Stimulated activated CD4-positive, alpha-beta T cell treated with anti-CD3 and anti-CD28 coated beads, TNF-alpha, amount 100 ng/mL, for 4 hours (primary cell): ENCODE results near the gene COX4I2.
A peak's percentile ranks its signal among the peaks of the same experiment; 100 is the strongest.
"Not testable (repeated sequence)": the region's sequence is repeated elsewhere in the genome, so short reads cannot be mapped to it uniquely, and the experiment has no call there.

Source experiments
- DNase-seq, 3 experiments: peaks; one replicate each; pipeline ENCODE4 v3.0.0-alpha.2; 2020; ENCODE audit warnings: low read depth in 3 of 3

Gene COX4I2

DNA sequence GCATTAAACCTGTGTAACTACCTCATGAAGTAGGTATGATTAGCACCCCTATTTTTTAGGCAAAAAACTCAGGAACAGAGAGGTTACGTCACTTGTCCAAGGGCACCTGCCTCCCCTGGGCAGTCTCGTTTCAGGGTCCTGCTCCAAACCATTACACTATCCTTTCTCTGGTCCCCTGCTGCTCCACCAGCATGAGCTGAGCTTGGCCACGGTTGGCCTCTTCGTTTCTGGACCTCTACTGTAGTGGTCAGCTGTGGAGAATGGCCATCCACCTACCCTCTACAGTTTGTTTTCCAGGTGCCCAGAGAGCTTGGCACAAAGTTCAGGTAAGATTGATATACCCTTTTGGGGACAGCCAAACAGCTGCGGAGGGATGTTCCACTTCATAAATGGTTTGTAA lies 16.8 kb downstream of the COX4I2 start:
- DNase-seq: no peak

DNA sequence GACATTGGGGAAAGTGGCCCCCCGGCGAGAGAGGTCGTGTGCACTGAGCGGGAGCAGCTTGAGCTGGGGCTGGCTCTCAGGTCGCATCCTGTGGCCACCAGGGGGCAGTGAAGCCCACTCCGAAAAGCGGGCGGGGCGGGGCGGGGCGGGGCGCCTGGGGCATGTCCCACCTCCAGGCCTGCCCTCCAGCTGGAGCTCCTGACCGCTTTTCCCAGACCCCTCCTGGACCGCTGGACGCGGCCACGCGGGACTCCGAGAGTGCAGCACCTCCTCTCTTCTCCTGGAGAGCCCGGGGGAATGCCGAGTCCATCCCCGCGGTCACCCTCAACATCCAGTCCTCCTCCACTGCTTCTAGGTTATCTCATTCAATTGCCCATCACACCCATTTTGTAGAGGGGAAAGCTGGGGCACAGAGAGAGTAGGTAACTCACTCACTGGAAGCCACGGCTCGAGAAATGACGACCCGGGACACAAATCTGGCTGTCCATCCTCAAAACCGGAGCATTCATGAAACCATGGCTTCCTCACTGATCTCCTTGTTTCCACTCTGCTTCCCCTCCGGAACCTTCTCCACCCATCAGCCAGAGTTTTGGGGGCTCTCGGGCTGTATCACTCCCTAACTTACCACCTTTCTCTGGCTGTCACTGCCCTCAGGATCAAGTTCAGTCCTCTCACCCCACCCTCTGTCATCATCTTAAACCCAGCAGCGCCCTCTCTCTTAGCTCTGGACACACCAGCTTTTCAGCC lies 24.1 kb downstream of the COX4I2 start:
- peak; percentile 57 to 71 (median 67) for DNase-seq

DNA sequence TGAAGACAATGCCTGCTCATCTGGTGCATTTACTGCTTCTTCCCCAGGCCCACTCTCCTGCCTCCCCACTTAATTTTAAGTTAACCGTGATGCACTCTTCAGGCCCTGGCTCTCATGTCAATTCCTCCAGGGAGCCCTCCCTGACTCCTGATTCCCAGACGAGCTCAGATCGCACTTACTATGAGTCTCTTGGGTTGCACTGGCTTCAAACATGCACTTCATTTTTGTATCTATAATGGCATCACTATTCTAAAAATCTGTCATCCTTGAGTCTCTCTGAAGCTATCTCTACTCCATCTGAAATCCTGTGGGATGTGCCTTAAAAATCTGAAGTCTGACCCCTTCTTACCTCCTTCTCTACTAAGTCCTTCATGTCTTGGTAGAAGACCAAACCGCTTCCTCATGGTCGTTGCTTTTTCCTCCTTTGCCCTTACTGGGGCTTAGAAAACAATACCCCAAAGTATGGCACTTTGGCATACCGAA lies 24.7 kb downstream of the COX4I2 start:
- DNase-seq: no peak

DNA sequence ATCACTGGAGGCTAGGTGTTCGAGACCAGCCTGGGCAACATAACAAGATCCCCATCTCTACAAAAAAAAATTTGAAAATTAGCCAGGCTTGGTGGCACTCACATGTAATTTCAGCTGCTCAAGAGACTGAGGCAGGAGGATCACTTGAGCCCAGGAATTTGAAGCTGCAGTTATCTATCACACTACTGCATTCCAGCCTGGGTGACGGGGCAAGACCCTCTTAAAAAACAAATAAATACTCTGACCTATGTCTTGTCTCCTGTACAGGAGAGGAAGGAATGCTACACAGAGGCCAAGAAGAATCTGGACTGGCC lies 25.8 kb downstream of the COX4I2 start:
- no peak for DNase-seq

DNA sequence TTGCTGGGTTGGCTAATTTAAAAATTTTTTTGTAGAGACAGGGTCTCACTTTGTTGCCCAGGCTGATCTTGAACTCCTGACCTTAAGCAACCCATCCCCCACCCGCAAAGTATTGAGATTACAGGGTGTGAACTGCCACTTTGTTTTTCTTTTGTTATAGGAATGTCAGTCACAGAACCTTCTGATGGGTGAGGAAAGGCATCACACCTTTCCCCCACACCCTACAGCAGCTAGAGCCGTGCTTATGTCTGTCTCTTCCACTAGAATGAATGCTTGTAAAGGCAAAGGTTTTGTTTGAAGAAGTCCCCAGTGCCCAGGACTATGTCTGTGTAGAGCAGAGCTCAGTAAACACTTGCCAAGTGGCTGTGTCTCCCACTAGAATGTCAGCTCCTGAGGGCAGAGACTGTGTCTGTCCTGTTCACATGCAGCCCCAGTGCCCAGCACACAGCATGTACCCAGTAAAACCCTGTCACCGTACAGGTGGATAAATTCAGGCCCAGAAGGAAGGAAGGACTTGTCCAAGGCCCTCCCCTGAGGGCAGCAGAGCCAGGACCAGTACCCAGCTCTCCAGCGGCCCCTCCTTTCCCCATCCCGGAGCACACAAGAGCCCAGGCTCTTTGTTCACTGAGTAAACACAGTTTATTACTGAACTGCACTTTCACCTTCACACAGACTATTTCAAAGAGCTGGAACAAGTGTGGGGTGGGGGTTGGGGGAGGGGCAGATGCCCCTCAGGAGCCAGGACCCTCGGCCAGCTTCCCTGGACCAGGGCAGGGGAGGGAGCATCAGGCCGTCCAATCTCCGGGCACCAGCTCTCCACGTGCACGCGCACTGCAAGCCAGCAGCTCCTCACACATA lies 26.4 kb downstream of the COX4I2 start:
- no peak for DNase-seq

DNA sequence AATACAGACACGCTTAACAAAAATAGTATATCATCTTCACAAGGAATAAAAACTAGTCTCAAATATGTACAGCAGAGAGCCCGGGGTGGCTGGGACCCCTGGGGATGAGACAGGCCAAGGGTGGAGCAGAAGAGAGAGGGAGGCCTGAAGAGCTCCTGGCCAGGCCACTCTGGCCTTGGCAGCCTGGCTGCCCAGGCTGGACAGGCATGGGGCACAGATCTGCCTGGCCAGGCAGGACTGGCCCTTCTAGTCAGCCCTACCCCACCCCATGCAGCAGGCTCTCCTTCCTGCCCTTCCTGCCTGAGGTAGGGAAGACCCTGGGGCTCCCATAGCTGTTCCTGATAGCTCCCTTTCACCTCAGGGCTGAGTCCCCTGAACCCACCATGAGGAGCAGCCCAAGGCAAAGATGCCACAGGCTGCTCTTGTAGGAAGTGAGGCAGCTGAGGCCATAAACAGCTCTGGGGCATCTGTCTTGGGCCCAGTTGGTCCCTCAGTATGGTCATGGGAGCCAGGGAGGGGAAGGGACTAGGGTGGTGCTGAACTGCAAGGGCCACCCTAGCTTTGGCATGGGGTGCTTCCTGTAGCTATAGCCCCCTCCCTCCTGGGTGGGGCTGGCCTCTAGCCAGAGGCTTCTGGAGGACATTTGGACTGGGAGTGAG lies 27.1 kb downstream of the COX4I2 start:
- DNase-seq: no peak

DNA sequence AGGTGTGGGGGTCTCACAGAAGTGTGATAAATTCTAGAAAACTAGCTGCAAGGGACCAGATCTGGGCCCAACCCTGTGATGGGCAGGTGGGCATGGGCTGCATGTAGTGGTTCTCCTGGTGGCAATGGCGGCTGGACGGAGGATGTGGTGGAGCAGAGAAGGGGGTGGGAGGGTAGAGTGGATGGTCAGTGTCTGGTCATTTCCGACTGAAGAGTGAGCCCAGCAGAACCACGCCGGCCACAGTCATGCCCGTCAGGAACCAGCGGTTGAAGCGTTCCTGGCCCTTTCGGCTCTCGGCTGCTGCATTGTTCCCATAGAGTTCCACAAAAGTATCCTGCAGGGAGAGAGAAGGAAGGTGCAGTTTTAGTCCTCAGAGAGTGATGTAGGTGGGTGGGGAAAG lies 28.0 kb downstream of the COX4I2 start:
- no peak for DNase-seq

DNA sequence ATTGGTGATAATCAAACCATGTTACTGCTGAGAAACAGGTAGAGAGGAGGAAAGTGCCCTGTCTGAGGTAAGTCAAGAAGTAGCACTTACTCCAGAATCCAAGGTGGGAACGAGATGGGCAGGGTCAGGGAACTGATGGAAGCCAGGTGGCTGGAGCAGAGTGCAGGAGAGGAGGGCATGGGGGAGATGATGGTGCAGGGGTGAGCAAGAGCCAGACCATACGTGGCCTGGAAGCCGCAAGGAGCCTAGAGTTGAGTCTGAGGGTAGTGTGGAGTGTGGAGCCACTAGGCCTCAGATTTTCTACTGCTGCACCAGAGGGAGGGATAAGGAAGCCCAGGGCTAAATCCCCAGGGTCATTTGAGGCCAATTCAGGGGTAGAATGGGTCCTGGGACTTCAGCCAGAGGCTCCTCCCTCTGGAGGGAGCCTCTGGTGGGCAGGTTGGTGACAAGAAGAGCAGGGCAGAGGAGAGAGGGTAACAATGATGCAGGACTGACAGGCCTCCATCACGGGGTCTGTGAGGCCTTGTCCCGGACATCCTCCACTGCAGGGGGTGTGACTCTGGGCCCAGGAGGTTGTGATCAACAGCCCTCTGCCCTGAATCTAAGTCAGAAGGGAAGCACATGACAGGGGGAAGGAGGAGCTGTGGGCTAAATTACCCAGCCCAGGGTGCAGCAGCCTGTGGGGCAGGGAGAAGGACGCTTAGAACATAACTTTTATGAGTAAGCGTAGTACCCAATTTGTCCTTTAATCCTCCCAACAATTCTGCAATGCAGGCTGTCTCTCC lies 28.7 kb downstream of the COX4I2 start:
- no peak for DNase-seq

DNA sequence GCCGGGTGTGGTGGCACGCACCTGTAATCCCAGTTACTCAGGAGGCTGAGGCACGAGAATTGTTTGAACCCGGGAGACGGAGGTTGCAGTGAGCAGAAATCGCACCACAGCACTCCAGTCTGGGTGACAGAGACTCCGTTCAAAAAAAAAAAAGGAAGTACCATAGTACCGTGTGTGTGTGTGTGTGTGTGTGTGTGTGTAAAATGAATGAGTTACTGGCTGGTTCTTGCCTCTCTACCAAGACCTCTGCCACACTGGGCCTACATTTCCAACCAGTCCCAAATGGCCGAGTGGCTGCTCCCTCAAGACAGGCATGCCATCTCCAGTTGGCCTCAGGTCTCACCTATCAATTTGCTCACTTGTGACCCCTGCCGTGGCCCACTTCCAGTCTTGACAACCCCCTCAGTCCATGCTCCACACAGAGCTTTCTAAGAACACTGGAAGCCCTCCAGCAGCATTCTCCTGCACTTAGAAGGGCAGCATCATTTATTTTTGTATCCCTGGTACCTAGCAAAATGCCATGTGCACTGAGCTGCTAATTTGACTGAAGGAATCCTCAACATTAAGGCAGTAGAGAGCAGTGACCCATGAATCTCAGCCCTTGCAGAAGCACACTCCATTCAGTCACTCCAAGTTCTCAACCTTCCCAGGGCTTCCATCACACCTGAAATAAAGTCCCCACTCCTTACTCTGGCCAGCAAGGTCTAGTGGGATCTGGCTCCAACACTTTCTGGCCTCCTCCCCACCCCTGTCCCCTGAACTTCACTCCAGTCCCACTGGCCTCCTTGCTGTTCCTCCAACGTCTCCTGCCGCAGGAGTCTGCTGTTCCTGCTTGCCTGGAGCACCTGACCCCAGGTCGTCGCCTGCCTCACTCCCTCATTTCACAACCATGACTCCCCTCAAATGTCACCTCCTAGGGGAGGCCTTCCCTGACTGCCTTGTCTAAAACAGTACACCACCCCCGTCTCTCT lies 29.9 kb downstream of the COX4I2 start:
- no peak for DNase-seq

DNA sequence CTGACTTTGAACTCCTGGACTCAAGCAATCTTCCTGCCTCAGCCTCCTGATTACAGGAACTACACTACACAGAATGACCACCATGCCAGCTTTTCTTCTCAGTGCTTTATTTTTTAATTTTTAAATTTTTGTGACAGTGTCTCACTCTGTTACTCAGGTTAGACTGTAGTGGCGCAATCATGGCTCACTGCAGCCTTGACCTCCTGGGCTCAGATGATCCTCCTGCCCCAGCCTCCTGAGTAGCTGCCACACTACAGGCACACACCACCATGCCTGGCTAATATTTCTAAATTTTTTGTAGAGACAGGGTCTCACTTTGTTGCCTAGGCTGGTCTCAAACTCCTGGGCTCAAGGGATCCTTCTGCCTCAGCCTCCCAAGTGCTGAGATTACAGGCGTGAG lies 31.2 kb downstream of the COX4I2 start:
- not testable (repeated sequence) for DNase-seq

DNA sequence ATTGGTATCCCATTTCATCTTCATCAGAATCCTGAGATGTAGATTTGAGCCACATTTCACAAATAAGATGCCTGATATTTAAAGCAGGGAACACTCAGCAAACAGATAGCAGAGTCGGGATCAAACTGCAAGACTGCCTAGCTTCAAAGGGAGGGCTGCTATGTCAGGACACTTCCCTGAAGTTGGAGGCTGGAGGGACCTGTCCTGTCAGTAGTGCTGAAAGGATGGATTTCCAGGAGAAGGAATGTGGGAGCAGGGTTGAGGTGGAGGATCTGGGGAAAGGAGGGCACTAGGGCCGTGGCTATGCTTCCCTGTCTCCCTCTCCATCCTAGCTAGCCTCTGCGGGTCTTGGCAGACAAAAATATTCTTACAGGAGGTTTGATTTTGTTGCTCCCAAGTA lies 32.2 kb downstream of the COX4I2 start:
- no peak for DNase-seq

DNA sequence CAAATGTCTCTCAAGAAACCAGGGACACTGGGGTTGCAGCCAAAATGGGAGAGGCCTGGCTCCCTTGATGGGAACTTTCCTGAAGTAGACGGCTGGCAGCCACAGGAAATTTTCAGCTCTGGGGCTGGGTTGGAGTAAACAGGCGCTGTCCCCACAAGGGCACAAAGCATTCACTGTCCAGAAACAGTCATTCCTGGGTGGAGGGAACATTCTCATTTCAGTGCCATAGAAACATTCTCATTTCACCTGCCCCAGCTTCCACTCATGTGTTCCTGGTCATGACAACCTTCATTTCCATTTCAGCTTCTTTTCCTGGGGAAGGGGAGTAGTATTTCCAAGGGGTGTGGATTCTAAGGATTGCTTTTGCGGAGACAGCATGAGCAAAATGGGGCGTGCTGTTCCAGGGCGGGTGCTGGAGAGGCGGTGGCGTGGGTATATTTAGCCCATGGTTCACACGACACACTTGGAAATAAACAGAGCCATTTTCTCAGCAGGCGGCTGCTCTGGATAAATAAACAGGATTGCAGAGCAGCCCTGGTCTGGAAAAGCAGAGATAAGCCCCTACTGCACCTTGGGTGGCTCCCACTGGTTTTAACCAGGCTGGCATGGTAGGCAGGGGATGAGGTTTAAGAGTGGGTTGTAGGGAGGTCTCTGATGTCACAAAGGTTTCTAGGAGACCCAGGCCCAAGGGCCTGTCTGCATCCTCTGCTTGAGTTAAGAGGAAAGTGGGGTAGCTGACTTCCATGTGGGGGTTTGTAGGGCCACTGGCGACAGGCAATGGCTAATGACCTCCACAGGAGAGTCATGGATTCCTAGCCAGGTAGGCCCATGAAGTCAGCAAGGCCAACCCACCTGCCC lies 32.9 kb downstream of the COX4I2 start:
- DNase-seq: no peak

DNA sequence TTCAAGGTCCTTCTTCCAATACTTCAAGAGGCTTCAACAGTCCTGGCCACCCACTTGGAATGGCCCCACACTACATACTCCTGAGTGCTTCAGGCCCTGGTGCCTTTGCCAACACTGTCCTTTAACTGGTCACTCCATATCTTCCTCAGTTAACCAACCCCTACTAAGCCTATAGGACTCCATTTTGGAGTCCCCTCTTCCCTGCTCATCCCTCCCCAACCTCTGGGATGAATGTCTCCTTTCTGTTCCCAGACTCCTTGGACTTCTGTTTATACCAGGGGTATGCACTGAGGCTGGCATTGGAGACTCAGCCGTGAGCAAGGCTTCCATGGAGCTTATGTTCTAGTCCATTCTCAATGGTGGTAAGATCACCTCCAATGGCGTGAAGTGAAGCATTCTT lies 33.6 kb downstream of the COX4I2 start:
- DNase-seq: no peak

DNA sequence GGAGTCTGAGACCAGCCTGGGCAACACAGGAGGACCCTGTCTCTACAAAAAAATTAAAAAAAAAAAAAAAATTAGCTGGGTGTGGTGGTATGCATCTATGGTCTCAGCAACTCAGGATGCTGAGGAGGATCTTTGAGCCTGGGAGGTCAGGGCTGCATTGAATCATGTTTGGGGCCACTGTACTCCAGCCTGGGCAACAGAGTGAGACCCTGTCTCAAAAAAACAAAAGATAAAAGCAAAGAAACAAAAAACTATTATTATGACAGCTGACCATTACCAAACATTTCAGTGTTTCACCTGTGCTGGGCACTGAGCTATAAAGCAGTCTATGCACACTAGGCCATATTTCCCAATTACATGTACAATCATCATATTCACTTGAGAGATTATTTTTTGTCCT lies 35.7 kb downstream of the COX4I2 start:
- no peak for DNase-seq

DNA sequence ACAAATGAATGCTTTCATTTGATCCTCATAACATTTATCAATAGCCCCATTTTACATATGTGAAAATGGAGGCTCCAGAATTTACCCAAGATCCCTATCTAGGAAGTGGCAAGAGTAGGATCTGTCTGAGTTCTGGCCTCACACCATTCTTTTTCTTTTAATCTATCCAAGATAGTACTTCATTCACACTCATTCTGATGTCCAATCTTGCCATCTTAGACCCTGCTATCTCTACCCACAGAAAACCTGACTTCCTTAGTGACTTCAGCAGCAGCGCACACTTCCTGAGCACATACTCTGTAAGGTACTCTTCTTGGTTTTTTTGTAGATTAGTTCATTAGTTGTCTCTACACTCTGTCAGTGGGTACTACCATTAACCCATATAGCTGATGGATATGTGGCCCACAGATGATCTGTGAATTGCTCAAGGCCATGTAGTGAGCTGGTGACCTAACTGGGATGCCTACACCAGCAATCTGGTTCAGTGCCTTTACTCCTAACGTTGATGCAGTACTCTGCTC lies 36.3 kb downstream of the COX4I2 start:
- DNase-seq: no peak

DNA sequence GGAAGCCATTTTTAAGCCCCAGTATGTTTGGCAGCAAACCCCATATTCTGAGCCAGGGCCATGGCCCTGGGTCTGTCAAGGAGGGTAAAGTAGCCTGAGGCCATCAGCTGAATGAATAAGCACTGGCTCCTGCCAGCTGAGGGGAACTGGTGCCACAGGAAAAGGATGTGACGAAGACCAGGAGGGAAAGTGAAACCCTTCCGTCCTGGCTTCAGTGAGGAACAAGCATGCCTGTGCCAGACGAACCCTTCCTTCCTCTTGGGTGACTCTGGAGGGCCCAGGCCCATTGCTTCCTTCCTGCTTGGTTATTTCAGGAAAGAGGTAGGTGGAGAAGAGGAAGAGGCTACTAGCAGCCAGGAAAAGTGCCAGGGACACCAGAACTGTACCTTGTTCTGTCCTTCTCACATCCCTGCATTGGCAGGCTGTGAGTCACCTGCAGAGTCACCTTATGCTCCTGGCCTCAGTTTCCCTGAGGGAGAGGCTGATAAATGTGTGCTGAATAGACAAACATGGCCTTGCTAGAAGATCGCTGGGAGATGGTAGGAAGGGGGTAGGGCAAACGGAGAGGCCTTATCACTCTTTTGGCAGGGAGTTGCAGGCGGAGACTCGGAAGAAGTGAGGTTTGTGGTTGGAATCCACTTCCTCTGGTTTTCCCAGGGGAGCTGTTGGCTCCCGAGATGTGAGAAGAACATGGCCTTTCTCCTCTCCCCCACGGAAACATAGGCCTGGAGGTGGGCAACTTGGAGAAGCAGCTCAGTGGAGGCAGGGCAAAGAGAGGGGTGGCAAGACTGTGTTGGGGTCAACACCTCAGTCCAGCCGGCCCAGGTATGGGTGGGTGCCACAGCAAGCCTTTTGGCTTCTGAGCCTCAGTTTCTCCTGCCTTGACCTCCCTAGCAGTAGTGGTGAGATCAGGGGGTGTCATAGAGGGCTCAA lies 37.4 kb downstream of the COX4I2 start:
- DNase-seq: peak; percentile 19 to 45 (median 42)

DNA sequence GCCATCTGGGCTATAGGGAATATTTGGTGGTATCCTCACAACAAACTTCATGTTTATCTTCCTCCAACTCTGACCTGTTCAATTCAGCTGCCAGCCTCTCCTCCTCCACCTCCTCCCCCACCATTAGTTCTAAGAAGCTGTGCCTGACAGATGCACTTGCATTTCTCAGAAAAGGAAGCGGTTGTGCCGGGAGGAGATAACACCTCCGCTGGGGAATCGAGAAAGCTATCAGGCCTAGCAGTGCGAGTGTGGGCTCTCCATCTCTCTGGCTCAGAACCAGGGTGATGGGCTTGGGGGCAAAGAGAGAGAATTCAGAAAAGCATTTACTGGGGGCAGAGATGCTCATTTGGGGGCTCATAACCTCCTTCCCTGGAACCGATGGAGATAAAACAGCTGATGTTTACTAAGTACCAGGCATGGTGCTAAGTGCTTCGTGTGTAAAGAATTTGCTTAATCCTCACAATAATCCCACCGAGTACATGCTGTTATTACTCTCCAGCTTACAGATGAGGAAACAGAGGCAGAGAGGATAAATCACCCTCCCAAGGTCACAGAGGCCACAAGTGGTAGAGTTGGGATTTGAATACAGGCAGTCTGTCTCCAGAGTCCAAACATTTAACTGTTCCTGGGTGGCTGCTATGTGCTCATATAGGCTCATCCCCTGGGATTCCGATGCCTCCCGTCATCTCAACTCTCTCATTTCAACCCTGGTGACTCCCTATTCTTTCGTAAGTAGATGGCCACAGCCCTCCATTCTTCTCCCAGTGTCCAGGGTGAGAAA lies 38.3 kb downstream of the COX4I2 start:
- DNase-seq: peak; percentile 18 to 63 (median 53)

DNA sequence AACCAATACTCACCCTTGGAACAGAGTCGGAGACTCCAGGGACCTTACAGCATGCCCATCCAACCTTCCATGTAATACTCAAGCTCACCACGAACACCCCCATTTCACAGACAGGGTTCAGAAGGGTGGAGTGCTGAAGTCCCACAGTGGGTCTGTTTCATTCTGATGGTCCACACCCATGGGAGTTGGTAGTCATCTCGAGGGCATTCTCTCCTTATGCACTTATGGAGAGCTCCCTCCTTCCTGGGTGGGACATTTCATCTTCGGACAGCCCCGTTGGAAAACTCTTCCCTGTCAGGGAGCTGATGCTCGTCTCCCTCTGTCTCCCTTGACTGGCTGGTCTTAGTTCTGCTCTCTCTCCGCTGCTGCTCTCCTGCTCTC lies 38.9 kb downstream of the COX4I2 start:
- DNase-seq: no peak
